WI38 (cell line): ENCODE data around the gene KCNG2.

Experiments used
- H3K4me3 ChIP-seq: 2 replicates; pipeline ENCODE4 v1.5.1; 2011; ENCODE audit warnings: low read depth, mild to moderate bottlenecking, control low read depth, low read length
- CTCF ChIP-seq: IDR thresholded peaks from 2 replicates; pipeline ENCODE4 v1.5.1; 2012; ENCODE audit warnings: low read depth, mild to moderate bottlenecking, control low read depth, low read length

The KCNG2 gene

DNA sequence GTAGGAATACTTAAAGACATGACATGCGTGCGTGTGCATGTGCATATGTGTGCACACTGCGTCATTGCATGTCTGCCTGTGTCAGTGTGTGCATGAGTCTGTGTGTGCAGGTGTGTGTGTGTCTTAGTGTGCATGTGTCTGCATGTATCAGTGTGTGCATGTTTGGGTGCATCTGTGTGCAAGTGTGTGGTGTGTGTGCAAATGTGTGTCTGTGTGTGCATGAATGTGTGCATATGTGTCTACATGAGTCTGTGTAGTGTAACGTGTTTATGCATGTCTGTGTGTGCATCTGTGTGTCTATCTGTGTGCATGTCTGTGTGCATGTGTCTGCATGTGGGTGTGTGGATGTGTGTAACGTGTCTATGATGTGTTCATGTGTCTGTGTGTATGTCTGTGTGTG is 30.5 kb downstream of the KCNG2 start:
- no peak for TF ChIP-seq CTCF
- H3K4me3 ChIP-seq: no peak overlapping the region

DNA sequence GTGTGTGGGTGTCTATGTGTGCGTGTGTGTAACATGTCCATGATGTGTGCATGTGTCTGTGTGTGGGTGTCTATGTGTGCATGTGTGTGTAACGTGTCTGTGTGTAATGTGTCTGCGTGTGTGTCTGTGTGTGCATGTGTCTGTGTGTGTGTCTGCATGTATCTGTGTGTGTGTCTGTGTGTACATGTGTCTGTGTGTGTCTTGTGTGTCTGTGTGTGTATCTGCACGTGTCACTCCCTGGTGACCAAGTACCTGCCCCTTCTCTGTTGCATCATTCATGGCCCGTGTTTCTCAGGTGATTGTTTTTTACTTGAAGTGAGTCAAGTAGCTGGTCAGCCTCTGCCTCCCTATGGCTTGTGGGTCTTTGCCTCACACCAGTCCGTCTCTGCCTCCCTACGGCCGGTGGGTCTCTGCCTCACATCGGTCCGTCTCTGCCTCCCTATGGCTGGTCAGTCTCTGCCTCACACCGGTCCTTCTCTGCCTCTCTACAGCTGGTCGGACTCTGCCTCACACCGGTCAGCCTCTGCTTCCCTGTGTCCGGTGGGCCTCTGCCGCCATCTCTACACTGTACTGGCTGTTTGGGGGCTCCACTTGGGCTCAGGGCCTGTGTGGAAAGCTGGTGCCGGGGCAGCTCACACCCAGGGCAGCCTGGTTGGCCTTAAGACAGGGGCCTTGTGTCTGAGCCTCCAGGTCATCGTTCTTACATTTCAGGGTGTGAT is 31.6 kb downstream of the KCNG2 start:
- H3K4me3 ChIP-seq: no peak overlapping the region
- TF ChIP-seq CTCF: no peak

GRCh38 chr18:79832169-79832568 is 34.4 kb downstream of the KCNG2 start:
- H3K4me3 ChIP-seq: no peak overlapping the region
- no peak for TF ChIP-seq CTCF

GRCh38 chr18:79834834-79835233 is 37.1 kb downstream of the KCNG2 start:
- no peak overlapping the region for H3K4me3 ChIP-seq
- no peak for TF ChIP-seq CTCF

GRCh38 chr18:79841936-79842335 is 44.2 kb downstream of the KCNG2 start:
- H3K4me3 ChIP-seq: no peak overlapping the region
- no peak for TF ChIP-seq CTCF

- H3K4me3 ChIP-seq: no peak overlapping the region
- no peak for TF ChIP-seq CTCF
Observed at GRCh38 chr18:79844999-79845563, 47.3 kb downstream of the KCNG2 start.

DNA sequence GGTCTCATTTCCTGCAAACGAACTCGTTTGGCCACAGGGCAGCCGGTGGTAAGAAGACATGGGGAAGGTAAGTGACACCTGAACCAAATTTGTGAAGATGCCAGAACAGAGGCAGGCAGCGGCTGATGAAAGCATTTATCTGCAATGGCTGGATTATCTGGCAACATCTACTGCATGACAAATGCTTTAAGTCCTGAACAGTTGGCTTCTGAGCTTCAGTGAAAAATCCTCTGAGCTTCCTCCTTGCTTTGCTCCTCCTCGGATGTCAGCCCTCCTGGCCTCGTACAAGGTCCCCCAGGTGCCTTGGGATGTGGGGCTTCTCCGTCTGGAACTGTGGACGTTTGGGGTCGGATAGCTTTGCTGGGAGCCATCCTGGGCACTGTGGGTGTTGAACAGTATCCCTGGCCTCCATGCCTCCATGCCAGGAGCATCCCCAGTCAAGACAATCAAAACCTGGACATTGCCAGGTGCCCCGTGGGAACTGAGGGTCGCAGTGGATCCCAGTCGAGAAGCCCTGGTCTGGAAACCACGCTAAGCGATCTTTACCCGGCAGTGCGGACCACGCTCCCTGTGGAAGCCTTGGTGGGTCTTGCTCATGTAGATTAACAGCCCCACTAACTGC is 49.3 kb downstream of the KCNG2 start:
- TF ChIP-seq CTCF: no peak
- H3K4me3 ChIP-seq: no peak overlapping the region
